Neural progenitor cell (in vitro differentiated cells): ENCODE results near the gene WIPF2.

ENCODE experiments used
- CTCF ChIP-seq: fragments of 200-600 bp; sonication (generic); IDR thresholded peaks from 2 replicates; pipeline ENCODE4 v1.5.1; 2017; ENCODE audit warnings: antibody characterized with exemption, mild to moderate bottlenecking
- EZH2 ChIP-seq: fragments of 200-600 bp; sonication (generic); IDR thresholded peaks from 2 replicates; pipeline ENCODE4 v1.6.1; 2017; ENCODE audit warnings: antibody characterized with exemption, mild to moderate bottlenecking, moderate library complexity
- EZH2phosphoT487 ChIP-seq: fragments of 200-600 bp; sonication (generic); IDR thresholded peaks from 2 replicates; pipeline ENCODE4 v1.6.1; 2017; ENCODE audit warnings: antibody characterized with exemption

GRCh38 chr17:40242774-40243173 is 23.7 kb downstream of the WIPF2 start:
- TF ChIP-seq CTCF (no peak), EZH2phosphoT487 (no peak), EZH2 (no peak)
